GM12878 (cell line): ENCODE results near the gene ZSWIM5. TPM values are rescaled to one million over a fixed set of nuclear protein-coding genes. Genes with fewer than 3 reads are reported as not detected.

Experiments
- ATAC-seq: fragments of 200-7000 bp; cut with Tn5 transposase; 3 replicates; pipeline ENCODE4 v1.9.1; 2020; ENCODE audit warnings: mild to moderate bottlenecking, moderate library complexity
- BruUV-seq: library from RNA; stranded (reverse); fragments of 400-500 nt; replicated peaks from 2 replicates; lab custom pipeline; 2021; lab: Mats Ljungman, UMichigan
- CTCF ChIA-PET: fragments of 300-600 bp; sonication (Branson Sonifier 250); formaldehyde crosslinking; extraction: SDS; loops from one replicate; lab custom pipeline; 2021; ENCODE audit warnings: inconsistent platforms; lab: Yijun Ruan, JAX
- POLR2A ChIA-PET: fragments of 350-600 bp; formaldehyde crosslinking; extraction: SDS; loops from one replicate; lab custom pipeline; 2021; ENCODE audit warnings: inconsistent platforms; lab: Charles Lee
- RAD21 ChIA-PET: fragments of 300-600 bp; sonication (Branson Sonifier 250); formaldehyde crosslinking; loops from one replicate; lab custom pipeline; 2023; ENCODE audit warnings: antibody characterized with exemption; ENCODE audit not compliant: unreplicated experiment; lab: Charles Lee
- SMC1A ChIA-PET: fragments of 300-600 bp; sonication (Branson Sonifier 250); formaldehyde crosslinking; loops from one replicate; lab custom pipeline; 2023; ENCODE audit not compliant: unreplicated experiment, uncharacterized antibody; lab: Charles Lee
- DNase-seq: peaks from one replicate; pipeline ENCODE4 v3.0.0-alpha.2; 2011; ENCODE audit warnings: low read depth, low spot score
- FAIRE-seq: peaks from 3 replicates; lab custom pipeline; 2011; peaks lifted over from hg19 to GRCh38; lab: Jason Lieb, UNC
- H2AFZ ChIP-seq: 2 replicates; pipeline ENCODE4 v1.6.0; 2011; ENCODE audit warnings: low read depth, low read length, control low read depth; ENCODE audit not compliant: control insufficient read depth
- H3K27ac ChIP-seq: 2 replicates; pipeline ENCODE4 v1.5.1; 2011; ENCODE audit warnings: control low read depth; ENCODE audit not compliant: control insufficient read depth, insufficient read depth
- H3K27me3 ChIP-seq, 2 experiments: replicated peaks in 1 of 2; 2 replicates each; pipeline versions ENCODE4 v1.6.0 to v1.6.1; 2011; ENCODE audit warnings: low read length in 1 of 2; ENCODE audit not compliant: control insufficient read depth in 2 of 2, insufficient read depth in 2 of 2
- H3K36me3 ChIP-seq, 2 experiments: 2 replicates each; pipeline ENCODE4 v1.5.1; 2011; ENCODE audit warnings: low read length in 1 of 2; ENCODE audit not compliant: control insufficient read depth in 2 of 2, insufficient read depth in 2 of 2
- H3K4me1 ChIP-seq: 2 replicates; pipeline ENCODE4 v1.6.1; 2011; ENCODE audit warnings: mild to moderate bottlenecking, low read length, moderate library complexity, mixed read lengths; ENCODE audit not compliant: control insufficient read depth, insufficient read depth
- H3K4me2 ChIP-seq: 2 replicates; pipeline ENCODE4 v1.6.0; 2011; ENCODE audit warnings: control low read depth; ENCODE audit not compliant: control insufficient read depth, insufficient read depth
- H3K4me3 ChIP-seq: fragments of 200-600 bp; sonication (generic); 2 replicates; pipeline ENCODE4 v1.5.1; 2016
- H3K79me2 ChIP-seq: 2 replicates; pipeline ENCODE4 v1.6.0; 2011; ENCODE audit warnings: low read length; ENCODE audit not compliant: control insufficient read depth, insufficient read depth
- H3K9ac ChIP-seq: 2 replicates; pipeline ENCODE4 v1.8.0; 2011; ENCODE audit warnings: low read length, control low read depth, mixed read lengths; ENCODE audit not compliant: control insufficient read depth, insufficient read depth
- H3K9me3 ChIP-seq: replicated peaks from 3 replicates; pipeline ENCODE4 v1.5.1; 2011; ENCODE audit warnings: mild to moderate bottlenecking, low read length; ENCODE audit not compliant: control insufficient read depth, insufficient read depth
- H4K20me1 ChIP-seq: 2 replicates; pipeline ENCODE4 v1.6.0; 2011; ENCODE audit not compliant: control insufficient read depth, insufficient read depth
- CREM ChIP-seq: IDR thresholded peaks from 2 replicates; pipeline ENCODE4 v1.6.1; 2014; ENCODE audit warnings: antibody characterized with exemption, low read depth
- EGR1 ChIP-seq, 2 experiments: IDR thresholded peaks; 1 replicate in 1 of 2; 2 replicates in 1 of 2; pipeline ENCODE4 v1.6.1; 2011 to 2012; ENCODE audit warnings: low read depth in 2 of 2, low read length in 2 of 2, borderline replicate concordance in 1 of 2, mild to moderate bottlenecking in 1 of 2, moderate library complexity in 1 of 2
- EP300 ChIP-seq, 2 experiments: fragments of 150-350 bp in 1 of 2; IDR thresholded peaks; 2 replicates each; pipeline ENCODE4 v1.6.1; 2011 to 2012; ENCODE audit warnings: low read depth in 2 of 2, low read length in 2 of 2, borderline replicate concordance in 1 of 2, improper control_type of control experiment in 1 of 2, inconsistent platforms in 1 of 2; ENCODE audit not compliant: control insufficient read depth in 1 of 2
- ETV6 ChIP-seq, 2 experiments: fragments of 450-650 bp in 1 of 2; IDR thresholded peaks in 1 of 2; conservative IDR thresholded peaks in 1 of 2; 2 replicates each; pipeline ENCODE4 v1.6.1; 2014; ENCODE audit warnings: antibody characterized with exemption in 1 of 2, borderline replicate concordance in 1 of 2, low read depth in 1 of 2, mild to moderate bottlenecking in 1 of 2, moderate library complexity in 1 of 2
- FOXM1 ChIP-seq: IDR thresholded peaks from 2 replicates; pipeline ENCODE4 v1.6.1; 2012; ENCODE audit warnings: low read depth, mild to moderate bottlenecking, inconsistent platforms, low read length, moderate library complexity
- GABPA ChIP-seq: IDR thresholded peaks from 2 replicates; pipeline ENCODE4 v1.6.1; 2014; ENCODE audit warnings: antibody characterized with exemption, low read depth, mild to moderate bottlenecking, inconsistent platforms
- HCFC1 ChIP-seq: fragments of 150-350 bp; IDR thresholded peaks from 2 replicates; pipeline ENCODE4 v1.6.1; 2014; ENCODE audit warnings: low read length
- HDAC2 ChIP-seq: fragments of 200-600 bp; sonication (generic); IDR thresholded peaks from 2 replicates; pipeline ENCODE4 v1.6.1; 2017
- HDAC6 ChIP-seq: fragments of 200-600 bp; sonication (generic); IDR thresholded peaks from one replicate; pipeline ENCODE4 v1.8.0; 2017; ENCODE audit warnings: antibody characterized with exemption; ENCODE audit not compliant: unreplicated experiment
- KDM1A ChIP-seq: fragments of 200-600 bp; sonication (generic); IDR thresholded peaks from 2 replicates; pipeline ENCODE4 v1.6.1; 2016; ENCODE audit warnings: borderline replicate concordance
- MEF2B ChIP-seq: fragments of 450-650 bp; IDR thresholded peaks from 2 replicates; pipeline ENCODE4 v1.6.1; 2018; ENCODE audit warnings: mild to moderate bottlenecking, moderate library complexity; ENCODE audit not compliant: partially characterized antibody, poor library complexity, severe bottlenecking
- RAD51 ChIP-seq: fragments of 450-650 bp; IDR thresholded peaks from 2 replicates; pipeline ENCODE4 v1.6.1; 2016; ENCODE audit warnings: moderate library complexity, mild to moderate bottlenecking, inconsistent platforms
- WGBS: methylation state at CpG from one replicate; pipeline ENCODE4 v1.1.6; 2016; ENCODE audit warnings: low lambda C conversion rate; ENCODE audit not compliant: insufficient replicate concordance, insufficient coverage; ENCODE audit errors: missing lambda C conversion rate; 5-methylcytosine and 5-hydroxymethylcytosine counted together
- in situ Hi-C: fragments of 300-500 bp; cut with MboI; formaldehyde crosslinking; loops from 9 replicates; pipeline ENCODE4 v1.14.3; 2018; ENCODE audit warnings: mixed read lengths
- intact Hi-C: fragments of 100-400 bp; cut with micrococcal nuclease; formaldehyde crosslinking; loops from one replicate; pipeline ENCODE4 v1.14.2; 2022; ENCODE audit not compliant: unreplicated experiment
- polyA plus RNA-seq, 11 experiments: library from polyadenylated mRNA; depleted of rRNA in 4 of 11; unstranded in 6 of 11; stranded (reverse) in 5 of 11; fragments of >200 nt; fragmentation: Nextera tagmentation in 4 of 11; fragmentation: Illumina TruSeq in 1 of 11; extraction: Ambion mirVana in 4 of 11; extraction: Trizol in 1 of 11; gene quantifications; 1 replicate in 1 of 11; 2 replicates in 10 of 11; pipeline versions ENCODE4 v1.2.1 to v1.2.3, GENCODE V29; 2011 to 2016; ENCODE audit warnings: inconsistent platforms in 2 of 11, missing spikeins in 2 of 11, low read depth in 1 of 11
- total RNA-seq, 4 experiments: library from RNA; depleted of rRNA in 3 of 4; stranded (reverse); fragments of >200 nt in 3 of 4; fragmentation: Illumina TruSeq in 1 of 4; extraction: Trizol in 1 of 4; gene quantifications; 2 replicates each; pipeline versions ENCODE4 v1.2.1 to v1.2.3, GENCODE V29; 2013 to 2021
- TF ChIP-seq, protein P1 (sequence below): IDR thresholded peaks from 2 replicates; pipeline ENCODE4 v1.6.1; 2011; ENCODE audit warnings: borderline replicate concordance, low read depth, mild to moderate bottlenecking, moderate library complexity, low read length; ENCODE audit not compliant: insufficient read depth, poor library complexity, severe bottlenecking
- TF ChIP-seq, protein P2 (sequence below): fragments of 150-350 bp; IDR thresholded peaks from 2 replicates; pipeline ENCODE4 v1.6.1; 2014; ENCODE audit warnings: mild to moderate bottlenecking, low read depth, low read length
- TF ChIP-seq, protein P3 (sequence below): fragments of 450-650 bp; IDR thresholded peaks from 2 replicates; pipeline ENCODE4 v1.6.1; 2017; ENCODE audit warnings: mild to moderate bottlenecking, low read depth, inconsistent platforms; ENCODE audit not compliant: poor library complexity, severe bottlenecking
- TF ChIP-seq, protein P4 (sequence below): fragments of 450-650 bp; IDR thresholded peaks from 2 replicates; pipeline ENCODE4 v1.6.1; 2016; ENCODE audit warnings: mild to moderate bottlenecking

Gene ZSWIM5
- total and polyA plus RNA-seq, 10 of the 15 experiments (the other 5 are each of a cell fraction or from before 2014, with no cell fraction given): 0.07 to 0.97 (median 0.34) TPM; not detected in 1

DNA sequence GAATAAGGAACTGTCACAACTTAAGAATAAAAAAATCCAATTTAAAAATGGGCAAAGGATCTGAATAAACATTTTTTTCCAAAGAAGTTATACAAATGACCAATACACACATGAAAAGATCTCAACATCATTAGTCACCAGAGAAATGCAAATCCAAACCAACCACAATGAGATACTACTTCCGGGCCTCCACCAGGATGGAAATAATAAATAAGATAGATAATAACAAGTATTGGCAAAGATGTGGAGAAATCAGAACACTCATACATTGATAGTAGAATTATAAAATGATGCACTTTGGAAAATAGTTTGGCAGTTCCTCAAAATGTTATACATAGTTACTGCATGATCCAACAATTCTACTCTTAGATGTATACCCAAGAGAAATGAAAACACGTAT lies 18.7 kb downstream of the ZSWIM5 start:
- H3K27ac ChIP-seq: no peak overlapping the region
- no peak overlapping the region for H3K4me2 ChIP-seq
- in situ Hi-C loops (no loop called here), intact Hi-C loops (no loop called here)
- TF ChIP-seq, protein P1, sequence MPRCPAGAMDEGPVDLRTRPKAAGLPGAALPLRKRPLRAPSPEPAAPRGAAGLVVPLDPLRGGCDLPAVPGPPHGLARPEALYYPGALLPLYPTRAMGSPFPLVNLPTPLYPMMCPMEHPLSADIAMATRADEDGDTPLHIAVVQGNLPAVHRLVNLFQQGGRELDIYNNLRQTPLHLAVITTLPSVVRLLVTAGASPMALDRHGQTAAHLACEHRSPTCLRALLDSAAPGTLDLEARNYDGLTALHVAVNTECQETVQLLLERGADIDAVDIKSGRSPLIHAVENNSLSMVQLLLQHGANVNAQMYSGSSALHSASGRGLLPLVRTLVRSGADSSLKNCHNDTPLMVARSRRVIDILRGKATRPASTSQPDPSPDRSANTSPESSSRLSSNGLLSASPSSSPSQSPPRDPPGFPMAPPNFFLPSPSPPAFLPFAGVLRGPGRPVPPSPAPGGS: no peak
- TF ChIP-seq EGR1 (IDR thresholded peaks at IDR 0.05; ENCODE audit: borderline replicate concordance in 1 of 2, low read depth in 2 of 2, low read length in 2 of 2) (no peak), HDAC2 (no peak), GABPA (no peak), MEF2B (no peak), ETV6 (conservative IDR thresholded peaks at IDR 0.05 in 1 of 2, IDR thresholded peaks at IDR 0.05 in 1 of 2; ENCODE audit: borderline replicate concordance in 1 of 2, low read depth in 1 of 2) (no peak), HCFC1 (no peak), KDM1A (no peak), FOXM1 (no peak), RAD51 (no peak), CREM (no peak), EP300 (IDR thresholded peaks at IDR 0.05; ENCODE audit: borderline replicate concordance in 1 of 2, control insufficient read depth in 1 of 2, low read depth in 2 of 2, low read length in 2 of 2) (no peak), HDAC6 (no peak)
- TF ChIP-seq, protein P2, sequence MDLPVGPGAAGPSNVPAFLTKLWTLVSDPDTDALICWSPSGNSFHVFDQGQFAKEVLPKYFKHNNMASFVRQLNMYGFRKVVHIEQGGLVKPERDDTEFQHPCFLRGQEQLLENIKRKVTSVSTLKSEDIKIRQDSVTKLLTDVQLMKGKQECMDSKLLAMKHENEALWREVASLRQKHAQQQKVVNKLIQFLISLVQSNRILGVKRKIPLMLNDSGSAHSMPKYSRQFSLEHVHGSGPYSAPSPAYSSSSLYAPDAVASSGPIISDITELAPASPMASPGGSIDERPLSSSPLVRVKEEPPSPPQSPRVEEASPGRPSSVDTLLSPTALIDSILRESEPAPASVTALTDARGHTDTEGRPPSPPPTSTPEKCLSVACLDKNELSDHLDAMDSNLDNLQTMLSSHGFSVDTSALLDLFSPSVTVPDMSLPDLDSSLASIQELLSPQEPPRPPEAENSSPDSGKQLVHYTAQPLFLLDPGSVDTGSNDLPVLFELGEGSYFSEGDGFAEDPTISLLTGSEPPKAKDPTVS: no peak
- TF ChIP-seq, protein P3, sequence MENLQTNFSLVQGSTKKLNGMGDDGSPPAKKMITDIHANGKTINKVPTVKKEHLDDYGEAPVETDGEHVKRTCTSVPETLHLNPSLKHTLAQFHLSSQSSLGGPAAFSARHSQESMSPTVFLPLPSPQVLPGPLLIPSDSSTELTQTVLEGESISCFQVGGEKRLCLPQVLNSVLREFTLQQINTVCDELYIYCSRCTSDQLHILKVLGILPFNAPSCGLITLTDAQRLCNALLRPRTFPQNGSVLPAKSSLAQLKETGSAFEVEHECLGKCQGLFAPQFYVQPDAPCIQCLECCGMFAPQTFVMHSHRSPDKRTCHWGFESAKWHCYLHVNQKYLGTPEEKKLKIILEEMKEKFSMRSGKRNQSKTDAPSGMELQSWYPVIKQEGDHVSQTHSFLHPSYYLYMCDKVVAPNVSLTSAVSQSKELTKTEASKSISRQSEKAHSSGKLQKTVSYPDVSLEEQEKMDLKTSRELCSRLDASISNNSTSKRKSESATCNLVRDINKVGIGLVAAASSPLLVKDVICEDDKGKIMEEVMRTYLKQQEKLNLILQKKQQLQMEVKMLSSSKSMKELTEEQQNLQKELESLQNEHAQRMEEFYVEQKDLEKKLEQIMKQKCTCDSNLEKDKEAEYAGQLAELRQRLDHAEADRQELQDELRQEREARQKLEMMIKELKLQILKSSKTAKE: no peak
- TF ChIP-seq, protein P4, sequence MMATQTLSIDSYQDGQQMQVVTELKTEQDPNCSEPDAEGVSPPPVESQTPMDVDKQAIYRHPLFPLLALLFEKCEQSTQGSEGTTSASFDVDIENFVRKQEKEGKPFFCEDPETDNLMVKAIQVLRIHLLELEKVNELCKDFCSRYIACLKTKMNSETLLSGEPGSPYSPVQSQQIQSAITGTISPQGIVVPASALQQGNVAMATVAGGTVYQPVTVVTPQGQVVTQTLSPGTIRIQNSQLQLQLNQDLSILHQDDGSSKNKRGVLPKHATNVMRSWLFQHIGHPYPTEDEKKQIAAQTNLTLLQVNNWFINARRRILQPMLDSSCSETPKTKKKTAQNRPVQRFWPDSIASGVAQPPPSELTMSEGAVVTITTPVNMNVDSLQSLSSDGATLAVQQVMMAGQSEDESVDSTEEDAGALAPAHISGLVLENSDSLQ: no peak
- H3K9ac ChIP-seq: no peak overlapping the region
- CTCF ChIA-PET: no interaction called here
- H3K36me3 ChIP-seq: no peaks in the 10 kb centered on the region
- no peaks in the 10 kb centered on the region for H3K4me1 ChIP-seq
- POLR2A ChIA-PET: no interaction called here
- no peak overlapping the region for H3K4me3 ChIP-seq
- no peaks in the 10 kb centered on the region for H3K79me2 ChIP-seq
- H2AFZ ChIP-seq: no peak overlapping the region
- DNase-seq (no peak), ATAC-seq (no peak), FAIRE-seq (no peak)
- SMC1A ChIA-PET: interaction anchor here (1.0 kb wide), 1 partner anchor 13 kb away, joined by 3 read pairs; no protein-coding TSS in a partner anchor
- RAD21 ChIA-PET: no interaction called here
- H3K9me3 ChIP-seq: no peaks in the 10 kb centered on the region
- H4K20me1 ChIP-seq: no peaks in the 10 kb centered on the region
- no TSS peak for BruUV-seq
- 0% methylated on average over 2 of the region's 2 CpGs for WGBS
- H3K27me3 ChIP-seq: no peaks in the 10 kb centered on the region; a peak in 1 of 4 replicates
